ENCODE results near the gene CELF2. TPM values are rescaled to one million over a fixed set of nuclear protein-coding genes. Genes with fewer than 3 reads are reported as not detected.
A peak's percentile ranks its signal among the peaks of the same experiment; 100 is the strongest.

CELF2 gene
- total RNA-seq, 4 donors from 2014 or later, result 106 to 127 (median 120) TPM

GRCh38 chr10:11300563-11300962 lies 282.9 kb downstream of the CELF2 start:
- Histone ChIP-seq H3K27me3 (no peaks in the 10 kb centered on the region), H3K4me3 (no peak overlapping the region), H3K4me1 (peaks cover 0 to 6% (median 0%) of the 10 kb centered on the region in 4 donors), H3K36me3 (peaks cover 0 to 90% (median 0%) of the 10 kb centered on the region in 3 donors), H3K9me3 (no peaks in the 10 kb centered on the region), H3K27ac (no peak overlapping the region)
- TF ChIP-seq POLR2A (IDR thresholded peaks at IDR 0.05), result no peak
- no peak for TF ChIP-seq EP300 (IDR thresholded peaks at IDR 0.05)
- TF ChIP-seq CTCF (IDR thresholded peaks at IDR 0.05), result no peak
- WGBS, 2 donors, result 60 to 62% methylated on average over 14 of the region's 14 CpGs
- no peak for DNase-seq (ENCODE audit: low spot score in 2 of 2)

GRCh38 chr10:11301571-11302111 lies 284.0 kb downstream of the CELF2 start:
- no peak for DNase-seq (ENCODE audit: low spot score in 2 of 2)
- H3K9me3 ChIP-seq, result peaks cover 0 to 8% (median 0%) of the 10 kb centered on the region in 4 donors
- H3K36me3 ChIP-seq, result peaks cover 0 to 90% (median 2%) of the 10 kb centered on the region in 3 donors
- TF ChIP-seq POLR2A (IDR thresholded peaks at IDR 0.05), result no peak
- peak in 1 of 2 donors; percentile 33 for TF ChIP-seq EP300 (IDR thresholded peaks at IDR 0.05)
- peaks cover 0 to 6% (median 0%) of the 10 kb centered on the region in 4 donors for H3K4me1 ChIP-seq
- WGBS, 2 donors, result 80 to 82% methylated on average over 17 to 20 of the region's 22 CpGs
- H3K27ac ChIP-seq, result no peak overlapping the region
- H3K4me3 ChIP-seq, result no peak overlapping the region
- H3K27me3 ChIP-seq, result no peaks in the 10 kb centered on the region

DNA sequence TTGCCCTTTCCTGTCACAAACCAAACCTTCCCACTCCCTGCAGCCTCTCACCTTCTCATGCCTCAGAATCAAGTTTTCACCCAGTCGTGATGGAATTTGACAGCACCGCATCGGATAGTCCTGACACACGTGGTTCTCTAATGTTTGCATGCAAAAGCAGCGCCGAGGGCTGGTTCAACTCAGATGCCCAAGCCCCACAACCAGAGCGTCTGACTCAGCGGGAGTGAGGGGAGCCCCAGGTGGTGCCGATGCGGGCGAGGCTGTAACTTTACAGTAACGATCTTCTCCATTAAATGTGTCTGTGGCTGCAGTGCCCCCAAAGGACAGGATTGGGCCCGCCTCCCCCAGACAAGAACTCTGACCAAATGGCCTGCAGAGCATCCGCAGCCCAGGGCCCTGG lies 284.5 kb downstream of the CELF2 start:
- DNase-seq (ENCODE audit: low spot score in 2 of 2), result no peak
- peaks cover 0 to 90% (median 7%) of the 10 kb centered on the region in 3 donors for H3K36me3 ChIP-seq
- peaks cover 0 to 13% (median 0%) of the 10 kb centered on the region in 4 donors for H3K9me3 ChIP-seq
- no peak for TF ChIP-seq POLR2A (IDR thresholded peaks at IDR 0.05)
- TF ChIP-seq EP300 (IDR thresholded peaks at IDR 0.05), result no peak
- TF ChIP-seq CTCF (IDR thresholded peaks at IDR 0.05), result no peak
- H3K4me1 ChIP-seq, result peaks cover 0 to 6% (median 0%) of the 10 kb centered on the region in 4 donors
- H3K27me3 ChIP-seq, result no peaks in the 10 kb centered on the region
- WGBS, 2 donors, result 84 to 88% methylated on average over 14 of the region's 14 CpGs
- no peak overlapping the region for H3K27ac ChIP-seq
- no peak overlapping the region for H3K4me3 ChIP-seq

DNA sequence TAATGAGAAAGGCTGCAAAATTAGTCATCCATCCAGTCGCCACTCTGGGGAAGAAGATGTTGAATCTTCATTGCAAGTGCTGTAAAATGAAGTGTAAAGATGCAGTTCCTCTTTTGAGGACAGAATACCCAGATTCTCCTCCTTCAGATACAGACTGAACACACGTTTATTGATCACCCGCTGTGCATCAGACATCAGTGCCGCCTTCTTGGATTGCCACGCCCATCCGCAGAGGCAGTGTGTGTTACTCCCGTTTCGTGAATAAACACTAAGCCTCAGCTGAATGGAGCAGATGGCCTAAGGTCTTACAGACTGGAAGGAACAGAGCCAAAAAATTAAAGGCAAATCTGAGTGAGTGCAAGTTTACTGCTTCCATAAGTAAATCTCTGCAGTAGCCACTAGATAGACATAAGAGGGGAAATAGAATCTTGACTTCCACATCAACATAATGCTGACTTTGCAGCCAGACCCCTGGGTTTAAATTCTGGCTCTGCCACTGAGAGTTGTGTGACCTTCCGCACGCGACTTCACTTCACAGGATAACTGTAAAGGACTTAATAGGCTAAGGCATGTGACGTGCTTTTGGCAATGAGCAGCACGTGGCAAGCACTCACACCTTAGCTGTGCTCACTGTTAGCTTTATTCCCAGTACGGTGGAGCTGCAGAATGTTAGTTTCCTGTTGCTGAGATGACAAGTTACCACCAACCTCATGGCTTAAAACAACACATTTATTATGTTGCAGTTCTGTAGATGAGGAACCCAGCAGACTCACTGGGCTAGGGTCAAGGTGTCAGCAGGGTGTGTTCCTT lies 285.9 kb downstream of the CELF2 start:
- no peaks in the 10 kb centered on the region for H3K27me3 ChIP-seq
- TF ChIP-seq POLR2A (IDR thresholded peaks at IDR 0.05), result no peak
- no peak for TF ChIP-seq CTCF (IDR thresholded peaks at IDR 0.05)
- TF ChIP-seq EP300 (IDR thresholded peaks at IDR 0.05), result no peak
- H3K4me1 ChIP-seq, result peaks cover 0 to 6% (median 0%) of the 10 kb centered on the region in 4 donors
- H3K4me3 ChIP-seq, result no peak overlapping the region
- no peak for DNase-seq (ENCODE audit: low spot score in 2 of 2)
- 87 to 88% methylated on average over 14 of the region's 14 CpGs for WGBS, 2 donors
- peaks cover 0 to 96% (median 9%) of the 10 kb centered on the region in 3 donors for H3K36me3 ChIP-seq
- H3K27ac ChIP-seq, result no peak overlapping the region
- peaks cover 0 to 27% (median 8%) of the 10 kb centered on the region in 4 donors for H3K9me3 ChIP-seq

DNA sequence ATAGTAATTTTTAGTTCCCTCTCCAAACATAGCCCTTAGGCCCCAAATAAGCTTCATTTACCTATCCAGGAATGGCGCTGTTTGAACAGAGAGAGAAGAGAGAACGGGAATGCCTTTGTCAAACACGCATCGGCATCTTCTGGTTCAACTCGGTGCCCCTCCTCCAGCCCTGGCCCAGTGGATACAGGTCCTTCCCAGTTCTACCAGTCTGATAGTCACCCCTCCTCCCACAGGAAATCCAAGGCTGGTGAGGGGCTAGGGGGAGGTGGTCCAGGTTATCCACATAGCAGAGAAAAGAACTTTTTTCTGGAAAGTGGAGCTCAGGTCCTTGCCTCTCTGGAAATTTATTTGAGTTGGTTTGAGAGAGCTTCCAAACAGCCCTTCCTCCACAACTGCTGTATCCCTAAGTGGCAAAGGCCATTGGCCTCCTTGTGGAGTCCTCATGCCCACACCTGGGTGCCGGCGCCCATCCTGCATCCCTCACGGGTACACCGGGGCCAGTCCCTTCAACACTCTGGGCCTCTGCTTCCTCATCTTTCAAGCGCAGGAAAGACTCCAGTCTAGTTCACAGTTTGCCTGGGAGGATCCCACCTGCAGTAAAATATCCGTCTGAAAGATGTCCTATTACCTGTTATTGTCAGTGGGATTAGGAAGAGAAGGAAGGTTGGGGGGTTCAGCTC lies 287.4 kb downstream of the CELF2 start:
- no peak for DNase-seq (ENCODE audit: low spot score in 2 of 2)
- no peaks in the 10 kb centered on the region for H3K27me3 ChIP-seq
- 97 to 98% methylated on average over 11 of the region's 11 CpGs for WGBS, 2 donors
- H3K4me1 ChIP-seq, result no peaks in the 10 kb centered on the region
- H3K27ac ChIP-seq, result no peak overlapping the region
- peaks cover 0 to 97% (median 9%) of the 10 kb centered on the region in 3 donors for H3K36me3 ChIP-seq
- no peak overlapping the region for H3K4me3 ChIP-seq
- no peak for TF ChIP-seq CTCF (IDR thresholded peaks at IDR 0.05)
- TF ChIP-seq POLR2A (IDR thresholded peaks at IDR 0.05), result no peak
- TF ChIP-seq EP300 (IDR thresholded peaks at IDR 0.05), result no peak
- peaks cover 0 to 27% (median 8%) of the 10 kb centered on the region in 4 donors for H3K9me3 ChIP-seq
